ENCODE results near the gene CENPH. TPM values are rescaled to one million over a fixed set of nuclear protein-coding genes. Genes with fewer than 3 reads are reported as not detected.
A peak's percentile ranks its signal among the peaks of the same experiment; 100 is the strongest.
"Not testable (repeated sequence)": the region's sequence is repeated elsewhere in the genome, so short reads cannot be mapped to it uniquely, and the experiment has no call there.

The CENPH gene
- total RNA-seq, 1 experiment from 2014 or later, result 45.7 TPM

DNA sequence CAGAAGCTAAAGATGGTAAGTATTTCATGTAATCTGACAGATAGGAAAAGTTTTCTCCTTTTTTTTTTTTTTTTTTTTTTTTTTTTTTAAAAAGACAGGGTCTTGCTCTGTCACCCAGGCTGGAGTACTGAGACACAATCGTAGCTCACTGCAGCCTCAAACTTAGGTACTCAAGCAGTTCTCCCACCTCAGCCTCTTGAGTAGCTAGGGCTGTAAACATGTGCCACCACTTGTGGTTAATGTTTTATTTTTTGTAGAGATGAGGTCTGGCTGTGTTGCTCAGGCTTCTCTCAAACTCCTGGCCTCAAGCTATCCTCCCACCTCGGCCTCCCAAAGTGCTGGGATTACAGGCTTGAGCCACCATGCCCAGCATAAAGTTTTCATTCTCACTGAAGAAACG is 63.1 kb downstream of the CENPH start:
- H3K79me2 ChIP-seq (ENCODE audit: low read depth), result peaks cover 43% of the 10 kb centered on the region
- H3K4me1 ChIP-seq (replicated peaks; ENCODE audit: insufficient read depth), result no peaks in the 10 kb centered on the region
- POLR2A ChIA-PET (ENCODE audit: unreplicated experiment), result no interaction called here
- H3F3A ChIP-seq (ENCODE audit: insufficient read depth, low read depth), result no peaks in the 10 kb centered on the region
- H4K20me1 ChIP-seq (ENCODE audit: insufficient read depth), result peaks cover 11% of the 10 kb centered on the region
- no peaks in the 10 kb centered on the region; the same call in 1 of the 2 replicates for H3K9me3 ChIP-seq (ENCODE audit: insufficient read depth, low read depth)
- H3K4me3 ChIP-seq, result no peak overlapping the region
- H3K4me2 ChIP-seq, result no peak overlapping the region
- no peaks in the 10 kb centered on the region for H3K27me3 ChIP-seq (ENCODE audit: insufficient read depth, low read depth)
- no peaks in the 10 kb centered on the region for H3K9me2 ChIP-seq (ENCODE audit: insufficient read depth)
- H3K36me3 ChIP-seq (ENCODE audit: low read depth), result peaks cover 29% of the 10 kb centered on the region
- DNase-seq, result no peak
- H3K27ac ChIP-seq, result 0 out of 2 replicates have a peak overlapping the region, but pooled peaks have one; percentile 16
- no peak overlapping the region for H2AFZ ChIP-seq
- intact Hi-C loops (cut with micrococcal nuclease; ENCODE audit: unreplicated experiment), result no loop called here
- no peak for TF ChIP-seq EZH2 (IDR thresholded peaks at IDR 0.05; ENCODE audit: low read depth)
- TF ChIP-seq, protein P1, sequence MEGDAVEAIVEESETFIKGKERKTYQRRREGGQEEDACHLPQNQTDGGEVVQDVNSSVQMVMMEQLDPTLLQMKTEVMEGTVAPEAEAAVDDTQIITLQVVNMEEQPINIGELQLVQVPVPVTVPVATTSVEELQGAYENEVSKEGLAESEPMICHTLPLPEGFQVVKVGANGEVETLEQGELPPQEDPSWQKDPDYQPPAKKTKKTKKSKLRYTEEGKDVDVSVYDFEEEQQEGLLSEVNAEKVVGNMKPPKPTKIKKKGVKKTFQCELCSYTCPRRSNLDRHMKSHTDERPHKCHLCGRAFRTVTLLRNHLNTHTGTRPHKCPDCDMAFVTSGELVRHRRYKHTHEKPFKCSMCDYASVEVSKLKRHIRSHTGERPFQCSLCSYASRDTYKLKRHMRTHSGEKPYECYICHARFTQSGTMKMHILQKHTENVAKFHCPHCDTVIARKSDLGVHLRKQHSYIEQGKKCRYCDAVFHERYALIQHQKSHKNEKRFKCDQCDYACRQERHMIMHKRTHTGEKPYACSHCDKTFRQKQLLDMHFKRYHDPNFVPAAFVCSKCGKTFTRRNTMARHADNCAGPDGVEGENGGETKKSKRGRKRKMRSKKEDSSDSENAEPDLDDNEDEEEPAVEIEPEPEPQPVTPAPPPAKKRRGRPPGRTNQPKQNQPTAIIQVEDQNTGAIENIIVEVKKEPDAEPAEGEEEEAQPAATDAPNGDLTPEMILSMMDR (conservative IDR thresholded peaks at IDR 0.05), result no peak
- CTCF ChIA-PET, result interaction anchor here (0.6 kb wide), 1 partner anchor 130 kb away, joined by 10 read pairs; no protein-coding TSS in a partner anchor
- no TSS peak for BruUV-seq (replicated peaks)

DNA sequence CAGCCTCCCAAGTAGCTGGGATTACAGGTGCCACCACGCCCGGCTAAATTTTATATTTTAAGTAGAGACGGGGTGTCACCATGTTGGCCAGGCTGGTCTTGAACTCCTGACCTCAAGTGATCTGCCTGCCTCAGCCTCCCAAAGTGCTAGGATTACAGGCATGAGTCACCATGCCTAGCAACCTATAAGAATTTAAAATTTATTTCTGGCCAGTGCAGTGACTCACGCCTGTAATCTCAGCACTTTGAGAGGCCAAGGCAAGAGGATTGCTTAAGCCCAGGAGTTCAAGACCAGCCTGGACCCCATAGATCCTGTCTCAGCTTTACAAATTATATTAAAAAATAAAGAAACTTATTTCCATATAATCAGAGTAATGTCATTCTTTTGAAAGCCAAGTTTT is 66.6 kb downstream of the CENPH start:
- H3K4me2 ChIP-seq; H2AFZ ChIP-seq; POLR2A ChIA-PET (ENCODE audit: unreplicated experiment); H3K9me3 ChIP-seq (ENCODE audit: insufficient read depth, low read depth); H4K20me1 ChIP-seq (ENCODE audit: insufficient read depth); H3K4me1 ChIP-seq (replicated peaks; ENCODE audit: insufficient read depth); DNase-seq; H3K79me2 ChIP-seq (ENCODE audit: low read depth); H3K27ac ChIP-seq; H3F3A ChIP-seq (ENCODE audit: insufficient read depth, low read depth); intact Hi-C loops (cut with micrococcal nuclease; ENCODE audit: unreplicated experiment); BruUV-seq (replicated peaks); H3K4me3 ChIP-seq; H3K27me3 ChIP-seq (ENCODE audit: insufficient read depth, low read depth); H3K9me2 ChIP-seq (ENCODE audit: insufficient read depth); CTCF ChIA-PET: not testable (repeated sequence)
- H3K36me3 ChIP-seq (ENCODE audit: low read depth), result peaks cover 49% of the 10 kb centered on the region

DNA sequence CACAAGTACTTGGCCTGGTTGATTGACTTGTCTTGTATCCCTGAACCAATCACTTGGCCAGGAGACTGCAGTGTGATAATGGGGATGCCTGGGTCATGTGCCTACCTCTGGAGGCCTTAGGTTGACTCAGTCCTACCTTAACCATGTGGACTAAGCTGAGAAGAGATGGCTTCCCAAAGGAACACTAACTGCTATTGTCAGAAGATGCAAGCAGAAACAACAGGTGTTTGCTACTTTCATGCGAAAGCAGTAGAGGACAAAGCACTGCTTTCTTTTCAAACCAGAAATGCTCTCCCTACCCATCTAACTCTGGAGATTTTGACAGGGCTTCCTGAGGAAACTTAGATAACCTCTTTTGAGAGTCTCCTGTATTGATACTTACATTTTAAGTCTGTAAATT is 68.2 kb downstream of the CENPH start:
- H3K9me2 ChIP-seq (ENCODE audit: insufficient read depth), result no peaks in the 10 kb centered on the region
- no peak for DNase-seq
- no peak overlapping the region for H3K4me3 ChIP-seq
- H4K20me1 ChIP-seq (ENCODE audit: insufficient read depth), result no peaks in the 10 kb centered on the region; the same call in 1 of the 2 replicates
- H3K4me1 ChIP-seq (replicated peaks; ENCODE audit: insufficient read depth), result no peaks in the 10 kb centered on the region
- no peak overlapping the region for H3K27ac ChIP-seq
- BruUV-seq (replicated peaks), result no TSS peak
- TF ChIP-seq, protein P1 (conservative IDR thresholded peaks at IDR 0.05), result no peak
- TF ChIP-seq EZH2 (IDR thresholded peaks at IDR 0.05; ENCODE audit: low read depth), result no peak
- peaks cover 56% of the 10 kb centered on the region for H3K36me3 ChIP-seq (ENCODE audit: low read depth)
- no peaks in the 10 kb centered on the region for H3K27me3 ChIP-seq (ENCODE audit: insufficient read depth, low read depth)
- no peaks in the 10 kb centered on the region for H3K9me3 ChIP-seq (ENCODE audit: insufficient read depth, low read depth)
- no peak overlapping the region for H2AFZ ChIP-seq
- POLR2A ChIA-PET (ENCODE audit: unreplicated experiment), result no interaction called here
- intact Hi-C loops (cut with micrococcal nuclease; ENCODE audit: unreplicated experiment), result no loop called here
- no peaks in the 10 kb centered on the region for H3F3A ChIP-seq (ENCODE audit: insufficient read depth, low read depth)
- CTCF ChIA-PET, result no interaction called here
- no peaks in the 10 kb centered on the region for H3K79me2 ChIP-seq (ENCODE audit: low read depth)
- H3K4me2 ChIP-seq, result no peak overlapping the region

Other genes with a start within 250 kb of the CENPH start
- gene SLC30A5, start 95.6 kb upstream of the CENPH start, total RNA-seq (2021), result 35.2 and 36.0 TPM in 2 replicates
- 174 and 248 TPM in 2 replicates for gene CCNB1, start 22.4 kb upstream of the CENPH start, total RNA-seq (2021)
- gene CDK7, start 45.3 kb downstream of the CENPH start, total RNA-seq (2021), result 51.6 and 60.5 TPM in 2 replicates
- 9.1 and 16.6 TPM in 2 replicates for gene CCDC125, start 143.2 kb downstream of the CENPH start, total RNA-seq (2021)
- gene AK6, start 179.9 kb downstream of the CENPH start, total RNA-seq (2021), result 21.6 and 23.0 TPM in 2 replicates
- gene TAF9, start 179.9 kb downstream of the CENPH start, total RNA-seq (2021), result 44.4 and 50.8 TPM in 2 replicates
- 21.1 and 22.4 TPM in 2 replicates for gene RAD17, start 180.2 kb downstream of the CENPH start, total RNA-seq (2021)
- gene MARVELD2, start 225.5 kb downstream of the CENPH start, total RNA-seq (2021), result 16.2 and 21.0 TPM in 2 replicates

Measured in PC-9 (cell line).